ENCODE data around the gene RASA3.
"Not testable (repeated sequence)": the region's sequence is repeated elsewhere in the genome, so short reads cannot be mapped to it uniquely, and the experiment has no call there.

Gene RASA3

DNA sequence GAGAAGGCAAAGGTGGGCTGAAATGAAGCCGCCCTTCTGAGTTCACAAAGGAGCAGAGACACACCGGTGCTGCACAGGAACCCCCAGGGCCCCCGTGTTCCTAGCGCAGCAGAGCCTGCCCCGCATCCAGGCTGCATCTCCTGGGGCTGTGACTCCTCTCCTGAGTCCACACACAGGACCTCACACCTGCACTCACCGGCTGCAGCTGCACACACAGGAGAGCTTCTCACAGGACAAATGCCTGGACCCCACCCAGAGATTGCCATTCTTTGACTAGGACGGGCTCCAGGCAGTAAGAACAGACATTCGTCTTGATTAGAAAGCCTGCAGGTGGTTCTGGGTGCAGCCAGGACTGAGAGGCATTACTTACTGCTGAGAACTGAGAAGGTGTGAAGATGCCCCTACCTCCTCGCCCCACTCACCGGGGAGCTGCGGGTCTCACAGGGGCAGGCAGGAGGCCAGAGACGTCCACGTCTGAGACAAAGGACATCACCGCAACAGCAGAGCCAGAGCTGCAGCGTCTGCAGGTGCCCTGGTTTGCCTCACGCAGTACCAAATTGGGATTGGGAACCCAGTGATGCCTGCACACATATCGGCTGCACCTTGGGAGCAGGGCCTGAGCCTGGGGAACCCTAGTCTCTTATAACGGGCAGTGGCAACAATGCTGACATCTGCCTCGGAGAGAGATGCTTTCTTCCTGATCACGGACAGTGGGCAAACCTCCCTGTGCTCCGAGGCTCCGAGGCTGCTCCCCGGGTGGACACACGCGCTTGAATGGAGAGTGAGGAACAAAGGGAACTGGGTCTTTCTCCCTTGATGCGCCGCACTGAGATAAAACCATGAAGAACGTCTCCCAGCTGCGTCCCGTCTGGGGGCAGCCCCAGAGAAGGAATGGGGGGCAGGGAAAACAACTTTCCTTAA, 50.4 kb downstream of the RASA3 start:
- DNase-seq (ENCODE audit: low read depth, low spot score): no peak

- no peak for DNase-seq (ENCODE audit: low read depth, low spot score)
Observed at GRCh38 chr13:114080739-114081561, 51.5 kb downstream of the RASA3 start.

GRCh38 chr13:114079601-114080536, 52.6 kb downstream of the RASA3 start:
- no peak for DNase-seq (ENCODE audit: low read depth, low spot score)

DNA sequence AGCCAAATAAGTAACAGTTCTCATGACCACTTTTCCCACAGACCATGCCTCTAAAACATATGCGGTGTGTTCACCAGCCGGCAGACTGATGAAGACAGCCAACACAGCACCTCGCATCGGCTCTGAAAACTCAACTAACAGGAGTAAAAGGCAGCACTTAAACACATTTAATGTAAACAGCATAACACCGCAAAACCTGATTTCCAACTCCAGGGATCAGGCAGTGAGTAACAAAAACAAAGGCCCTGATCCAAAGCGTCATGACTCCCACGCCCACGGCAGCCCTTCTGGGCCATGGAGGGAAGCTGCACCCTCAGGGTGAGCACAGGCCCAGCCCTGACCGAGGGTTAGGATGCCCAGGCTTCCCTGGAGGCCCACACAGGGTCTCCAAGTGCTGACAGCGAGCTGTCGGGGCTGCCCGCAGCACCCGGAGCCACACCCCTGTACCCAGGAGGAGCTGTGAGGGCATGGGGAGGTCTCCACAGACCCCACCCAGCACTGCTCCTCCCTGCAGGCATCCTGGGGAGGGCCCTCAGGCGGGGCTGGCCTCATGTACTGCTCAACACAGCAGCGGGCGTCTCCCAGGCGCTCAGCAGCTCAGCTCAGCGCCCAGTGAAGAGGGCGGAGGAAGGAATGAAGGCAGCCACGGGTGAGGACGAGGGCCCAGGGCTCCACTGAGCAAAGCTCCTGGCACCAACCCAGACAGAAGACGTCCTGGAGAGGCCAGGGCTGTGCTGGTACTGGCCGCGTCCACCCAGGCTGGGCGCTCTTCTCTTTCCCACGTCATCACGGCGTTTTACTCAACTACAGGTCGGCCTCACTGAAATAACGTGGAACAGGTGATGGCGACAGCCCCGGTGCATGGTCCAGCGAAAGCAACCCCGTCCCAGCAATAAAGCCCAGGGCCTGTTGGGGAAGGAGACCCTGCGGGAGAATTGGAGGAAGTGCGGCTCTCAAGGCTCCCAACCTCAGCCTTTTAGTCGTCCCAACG, 53.7 kb downstream of the RASA3 start:
- DNase-seq (ENCODE audit: low read depth, low spot score): no peak

GRCh38 chr13:114077933-114078325, 54.5 kb downstream of the RASA3 start:
- DNase-seq (ENCODE audit: low read depth, low spot score): no peak

DNA sequence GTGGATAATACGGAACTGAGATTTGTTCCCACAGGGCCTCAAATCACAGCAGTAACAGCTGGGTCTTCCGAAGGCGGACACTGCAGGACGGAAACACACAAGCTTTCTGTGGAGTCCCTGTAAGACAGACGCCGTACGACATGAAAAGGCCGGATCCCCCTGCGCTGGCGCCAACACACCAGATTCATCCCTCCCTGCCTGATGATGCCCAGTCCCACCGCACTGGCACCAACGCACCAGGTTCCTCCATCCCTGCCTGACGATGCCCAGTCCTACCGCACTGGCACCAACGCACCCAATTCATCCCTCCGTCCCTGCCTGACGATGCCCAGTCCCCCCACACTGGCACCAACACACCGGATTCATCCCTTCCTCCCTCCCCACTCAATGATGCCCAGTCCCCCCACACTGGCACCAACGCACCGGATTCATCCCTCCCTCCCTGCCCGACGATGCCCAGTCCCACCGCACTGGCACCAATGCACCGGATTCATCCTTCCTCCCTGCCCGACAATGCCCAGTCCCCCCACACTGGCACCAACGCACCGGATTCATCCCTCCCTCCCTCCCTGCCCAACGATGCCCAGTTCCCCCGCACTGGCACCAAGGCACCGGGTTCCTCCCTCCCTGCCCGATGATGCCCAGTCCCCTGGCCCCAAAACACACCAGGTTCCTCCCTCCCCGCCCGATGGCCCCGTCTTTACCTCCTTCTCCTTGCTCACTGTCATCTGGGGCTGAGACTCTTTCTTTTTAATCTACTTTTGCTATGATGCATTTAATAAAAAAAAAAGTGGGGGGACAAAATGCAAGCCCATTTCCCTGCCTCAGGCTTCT, 55.1 kb downstream of the RASA3 start:
- no peak for DNase-seq (ENCODE audit: low read depth, low spot score)

- no peak for DNase-seq (ENCODE audit: low read depth, low spot score)
Observed at GRCh38 chr13:114076329-114077090, 55.9 kb downstream of the RASA3 start.

GRCh38 chr13:114075811-114076210, 56.6 kb downstream of the RASA3 start:
- DNase-seq (ENCODE audit: low read depth, low spot score): not testable (repeated sequence)

DNA sequence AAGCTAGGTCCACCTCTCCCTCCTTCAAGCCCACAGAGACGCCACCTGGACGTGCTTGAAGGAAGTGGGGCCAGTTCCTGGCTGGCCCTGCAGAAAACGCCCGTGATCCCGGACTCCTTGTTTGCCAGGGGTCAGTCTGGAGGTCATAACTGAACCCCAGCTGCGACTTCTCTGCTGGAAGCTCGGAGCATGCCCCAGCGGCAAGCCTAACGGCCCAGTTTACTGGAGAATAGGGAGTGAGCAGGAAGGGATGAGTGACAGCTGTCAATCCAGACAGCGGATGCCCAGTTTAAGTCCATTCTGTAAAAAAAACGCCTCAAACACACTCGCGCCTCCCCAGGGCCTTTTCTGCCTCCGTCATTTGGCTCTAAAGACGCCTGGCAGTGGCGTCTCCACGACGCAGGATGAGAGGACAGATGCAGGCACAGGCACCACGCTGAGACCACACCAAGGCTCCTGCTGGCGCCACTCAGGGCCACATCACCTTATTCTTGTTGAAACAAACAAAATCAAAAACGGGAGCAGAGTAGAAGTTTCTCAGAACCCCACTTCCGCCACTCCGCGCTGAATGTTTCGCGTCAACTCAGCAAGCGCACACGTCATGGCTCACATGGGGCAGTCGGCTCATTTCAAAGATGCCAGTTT, 57.6 kb downstream of the RASA3 start:
- DNase-seq (ENCODE audit: low read depth, low spot score): no peak

DNA sequence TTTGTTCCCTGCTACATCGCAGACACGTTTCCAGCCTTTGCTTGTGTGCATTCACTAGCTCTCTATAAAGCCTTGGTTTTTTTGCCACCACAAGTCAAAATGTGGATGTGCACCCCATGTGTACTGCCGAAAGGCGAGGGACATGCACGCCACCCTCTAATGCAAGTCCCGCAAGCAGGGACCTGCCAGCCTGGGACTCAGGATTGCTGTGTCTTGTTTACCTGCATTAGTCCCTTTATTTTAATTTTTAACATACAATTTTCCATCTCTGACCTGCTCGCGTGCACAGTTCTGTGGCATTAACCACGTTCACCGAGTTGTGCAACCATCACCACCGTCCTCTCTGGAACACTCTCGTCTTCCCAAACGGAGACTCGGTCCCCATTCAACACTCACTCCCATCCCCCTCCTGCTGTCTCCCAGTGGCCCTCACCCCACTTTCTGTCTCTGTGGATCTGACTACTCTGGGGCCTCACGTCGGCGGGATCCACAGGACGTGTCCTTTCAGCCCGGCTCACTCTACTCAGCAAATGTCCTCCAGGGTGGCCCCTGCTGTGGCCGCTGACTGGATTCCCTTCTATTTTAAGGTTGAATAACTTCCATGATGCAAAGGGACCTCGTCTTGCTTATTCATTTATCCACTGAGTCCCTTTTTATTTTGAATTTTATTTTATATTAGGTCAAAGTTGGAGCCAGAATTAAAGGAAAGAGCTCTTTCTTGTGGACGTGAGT, 58.4 kb downstream of the RASA3 start:
- no peak for DNase-seq (ENCODE audit: low read depth, low spot score)

GRCh38 chr13:114072421-114072820, 60.0 kb downstream of the RASA3 start:
- DNase-seq (ENCODE audit: low read depth, low spot score): no peak

GRCh38 chr13:114071991-114072390, 60.4 kb downstream of the RASA3 start:
- no peak for DNase-seq (ENCODE audit: low read depth, low spot score)

GRCh38 chr13:114071410-114071809, 61.0 kb downstream of the RASA3 start:
- DNase-seq (ENCODE audit: low read depth, low spot score): no peak

GRCh38 chr13:114070098-114070799, 62.2 kb downstream of the RASA3 start:
- DNase-seq (ENCODE audit: low read depth, low spot score): no peak

GRCh38 chr13:114069376-114070097, 62.9 kb downstream of the RASA3 start:
- no peak for DNase-seq (ENCODE audit: low read depth, low spot score)

DNA sequence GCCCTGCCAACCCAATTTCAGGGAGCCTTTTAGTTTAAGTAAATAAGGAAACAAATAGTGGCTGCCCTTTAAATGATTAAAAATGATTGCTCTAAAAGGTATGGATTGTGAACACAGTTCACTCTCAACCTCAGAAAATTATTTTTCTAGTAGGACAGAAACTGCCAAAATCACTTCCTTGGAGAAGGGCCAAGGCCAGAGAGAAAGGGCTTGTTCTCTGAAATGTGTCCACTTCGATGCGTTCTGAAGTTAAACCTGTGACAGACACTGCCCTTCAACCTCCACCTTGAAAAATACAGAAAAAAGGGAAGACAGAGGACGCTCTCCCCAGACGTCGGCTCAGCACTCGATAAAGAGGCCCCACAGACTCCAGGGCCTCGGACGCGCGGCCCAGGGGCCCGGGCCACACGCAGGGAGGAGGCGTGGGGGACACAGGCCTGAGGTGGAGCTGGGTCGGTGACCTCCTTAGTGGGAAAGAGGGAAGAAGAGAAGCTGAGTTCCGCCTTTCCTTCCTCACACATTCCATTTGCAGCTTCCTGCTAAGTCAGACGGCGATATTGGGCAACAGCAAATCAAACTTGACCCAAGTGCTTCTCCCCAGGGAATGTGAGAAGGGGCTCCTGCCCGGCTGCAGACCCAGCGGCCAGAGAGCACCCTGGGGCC, 63.6 kb downstream of the RASA3 start:
- DNase-seq (ENCODE audit: low read depth, low spot score): no peak
